ENCODE measurements around the gene MXRA5. TPM values are rescaled to one million over a fixed set of nuclear protein-coding genes. Genes with fewer than 3 reads are reported as not detected.
"Not testable (repeated sequence)": the region's sequence is repeated elsewhere in the genome, so short reads cannot be mapped to it uniquely, and the experiment has no call there.

The MXRA5 gene
- total RNA-seq, 1 donor from 2014 or later, result 139 TPM

DNA sequence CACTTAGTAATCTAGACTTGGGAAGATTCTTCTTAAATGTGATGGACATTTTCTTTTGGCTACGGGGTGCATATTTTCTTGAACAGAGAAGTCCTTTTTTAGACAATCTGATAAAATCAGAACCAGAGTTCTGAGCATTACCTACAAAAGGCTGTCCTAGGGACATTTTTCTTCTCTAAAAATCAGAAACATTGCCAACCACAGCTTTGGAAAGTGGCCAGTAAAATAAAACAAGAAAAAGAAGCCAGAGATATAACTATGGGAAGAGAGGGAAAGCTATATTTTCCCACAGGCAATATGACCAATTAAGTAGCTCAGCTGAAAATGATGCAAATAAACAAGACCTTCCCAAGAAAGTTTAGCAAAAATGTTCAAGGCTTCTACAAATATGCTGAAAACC is 55.9 kb downstream of the MXRA5 start:
- TF ChIP-seq, protein P1, sequence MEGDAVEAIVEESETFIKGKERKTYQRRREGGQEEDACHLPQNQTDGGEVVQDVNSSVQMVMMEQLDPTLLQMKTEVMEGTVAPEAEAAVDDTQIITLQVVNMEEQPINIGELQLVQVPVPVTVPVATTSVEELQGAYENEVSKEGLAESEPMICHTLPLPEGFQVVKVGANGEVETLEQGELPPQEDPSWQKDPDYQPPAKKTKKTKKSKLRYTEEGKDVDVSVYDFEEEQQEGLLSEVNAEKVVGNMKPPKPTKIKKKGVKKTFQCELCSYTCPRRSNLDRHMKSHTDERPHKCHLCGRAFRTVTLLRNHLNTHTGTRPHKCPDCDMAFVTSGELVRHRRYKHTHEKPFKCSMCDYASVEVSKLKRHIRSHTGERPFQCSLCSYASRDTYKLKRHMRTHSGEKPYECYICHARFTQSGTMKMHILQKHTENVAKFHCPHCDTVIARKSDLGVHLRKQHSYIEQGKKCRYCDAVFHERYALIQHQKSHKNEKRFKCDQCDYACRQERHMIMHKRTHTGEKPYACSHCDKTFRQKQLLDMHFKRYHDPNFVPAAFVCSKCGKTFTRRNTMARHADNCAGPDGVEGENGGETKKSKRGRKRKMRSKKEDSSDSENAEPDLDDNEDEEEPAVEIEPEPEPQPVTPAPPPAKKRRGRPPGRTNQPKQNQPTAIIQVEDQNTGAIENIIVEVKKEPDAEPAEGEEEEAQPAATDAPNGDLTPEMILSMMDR (IDR thresholded peaks at IDR 0.05; ENCODE audit: unreplicated experiment), result no peak
- Mint-ChIP-seq H3K4me3 (no peak overlapping the region), H3K9me3 (peaks cover 13% of the 10 kb centered on the region), H3K36me3 (no peaks in the 10 kb centered on the region), H3K27ac (no peak overlapping the region), H3K4me1 (peaks cover 31% of the 10 kb centered on the region), H3K27me3 (ENCODE audit: low read depth) (no peaks in the 10 kb centered on the region)
- no peak for DNase-seq (ENCODE audit: low spot score in 2 of 2, unreplicated experiment in 2 of 2)

DNA sequence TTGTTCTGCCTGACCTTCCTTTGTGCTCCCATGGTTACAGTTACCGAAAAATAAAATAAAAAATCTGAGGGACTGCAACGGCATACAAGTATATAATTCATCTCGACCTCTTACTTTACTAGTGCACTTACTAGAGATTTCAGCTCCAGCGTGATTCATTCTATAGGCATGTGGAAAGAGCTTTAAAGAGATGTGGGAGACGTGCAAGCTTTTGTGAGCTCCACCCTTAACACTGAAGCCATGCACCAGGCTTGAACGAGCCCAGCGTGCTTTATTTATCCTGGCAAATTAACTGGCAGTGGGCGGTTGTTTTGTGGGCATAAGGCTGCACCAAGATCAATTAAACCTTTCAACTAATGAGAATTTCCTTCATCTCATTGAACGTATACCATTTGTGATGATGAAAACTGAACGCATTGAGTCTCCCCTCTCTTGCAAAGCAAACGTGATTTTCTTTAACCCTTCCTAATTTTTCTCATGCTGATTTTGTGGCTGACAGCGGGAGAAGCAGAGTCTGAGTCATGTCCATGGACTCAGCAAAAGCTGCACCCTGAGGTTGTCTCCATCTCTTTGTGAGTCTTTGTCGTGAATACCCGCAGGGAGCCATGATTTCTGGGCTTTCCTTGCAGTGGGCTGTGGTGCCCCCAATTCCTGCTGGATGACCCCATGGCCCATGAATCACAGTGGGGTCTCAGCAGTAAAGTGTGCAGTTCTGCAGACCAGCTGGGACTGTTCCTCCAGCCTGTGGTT is 60.1 kb downstream of the MXRA5 start:
- Mint-ChIP-seq H3K27ac (peak overlapping the region; percentile 88), H3K36me3 (no peaks in the 10 kb centered on the region), H3K9me3 (peaks cover 14% of the 10 kb centered on the region), H3K4me1 (peaks cover 18% of the 10 kb centered on the region), H3K27me3 (ENCODE audit: low read depth) (no peaks in the 10 kb centered on the region), H3K4me3 (peak overlapping the region; percentile 46)
- DNase-seq (ENCODE audit: low spot score in 2 of 2, unreplicated experiment in 2 of 2), result no peak
- TF ChIP-seq, protein P1 (IDR thresholded peaks at IDR 0.05; ENCODE audit: unreplicated experiment), result no peak

- no peak overlapping the region for H3K27ac Mint-ChIP-seq
- peaks cover 24% of the 10 kb centered on the region for H3K9me3 Mint-ChIP-seq
- H3K4me3 Mint-ChIP-seq, result no peak overlapping the region
- no peaks in the 10 kb centered on the region for H3K27me3 Mint-ChIP-seq (ENCODE audit: low read depth)
- no peak for DNase-seq (ENCODE audit: low spot score in 2 of 2, unreplicated experiment in 2 of 2)
- H3K36me3 Mint-ChIP-seq, result peaks cover 4% of the 10 kb centered on the region
- H3K4me1 Mint-ChIP-seq, result no peaks in the 10 kb centered on the region
- TF ChIP-seq, protein P1 (IDR thresholded peaks at IDR 0.05; ENCODE audit: unreplicated experiment), result no peak
Observed at GRCh38 chrX:3280706-3281105, 65.7 kb downstream of the MXRA5 start.

DNA sequence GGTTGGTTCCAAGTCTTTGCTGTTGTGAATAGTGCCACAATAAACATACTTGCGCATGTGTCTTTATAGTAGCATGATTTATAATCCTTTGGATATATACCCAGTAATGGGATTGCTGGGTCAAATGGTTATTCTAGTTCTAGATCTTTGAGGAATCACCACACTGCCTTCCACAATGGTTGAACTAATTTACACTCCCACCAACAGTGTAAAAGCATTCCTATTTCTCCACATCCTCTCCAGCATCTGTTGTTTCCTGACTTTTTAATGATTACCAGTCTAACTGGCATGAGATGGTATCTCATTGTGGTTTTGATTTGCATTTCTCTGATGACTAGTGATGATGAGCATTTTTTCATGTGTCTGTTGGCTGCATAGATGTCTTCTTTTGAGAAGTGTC is 72.8 kb downstream of the MXRA5 start:
- H3K27me3 Mint-ChIP-seq (ENCODE audit: low read depth); H3K36me3 Mint-ChIP-seq; H3K27ac Mint-ChIP-seq; H3K4me3 Mint-ChIP-seq; DNase-seq (ENCODE audit: low spot score in 2 of 2, unreplicated experiment in 2 of 2): not testable (repeated sequence)
- peaks cover 23% of the 10 kb centered on the region for H3K9me3 Mint-ChIP-seq
- H3K4me1 Mint-ChIP-seq, result peaks cover 32% of the 10 kb centered on the region

GRCh38 chrX:3271834-3272186 is 74.6 kb downstream of the MXRA5 start:
- no peak overlapping the region for H3K4me3 Mint-ChIP-seq
- TF ChIP-seq, protein P1 (IDR thresholded peaks at IDR 0.05; ENCODE audit: unreplicated experiment), result no peak
- H3K27ac Mint-ChIP-seq, result peak overlapping the region; percentile 60
- peaks cover 43% of the 10 kb centered on the region for H3K4me1 Mint-ChIP-seq
- no peaks in the 10 kb centered on the region for H3K36me3 Mint-ChIP-seq
- H3K9me3 Mint-ChIP-seq, result peaks cover 17% of the 10 kb centered on the region
- no peaks in the 10 kb centered on the region for H3K27me3 Mint-ChIP-seq (ENCODE audit: low read depth)
- DNase-seq (ENCODE audit: low spot score in 2 of 2, unreplicated experiment in 2 of 2), result no peak

DNA sequence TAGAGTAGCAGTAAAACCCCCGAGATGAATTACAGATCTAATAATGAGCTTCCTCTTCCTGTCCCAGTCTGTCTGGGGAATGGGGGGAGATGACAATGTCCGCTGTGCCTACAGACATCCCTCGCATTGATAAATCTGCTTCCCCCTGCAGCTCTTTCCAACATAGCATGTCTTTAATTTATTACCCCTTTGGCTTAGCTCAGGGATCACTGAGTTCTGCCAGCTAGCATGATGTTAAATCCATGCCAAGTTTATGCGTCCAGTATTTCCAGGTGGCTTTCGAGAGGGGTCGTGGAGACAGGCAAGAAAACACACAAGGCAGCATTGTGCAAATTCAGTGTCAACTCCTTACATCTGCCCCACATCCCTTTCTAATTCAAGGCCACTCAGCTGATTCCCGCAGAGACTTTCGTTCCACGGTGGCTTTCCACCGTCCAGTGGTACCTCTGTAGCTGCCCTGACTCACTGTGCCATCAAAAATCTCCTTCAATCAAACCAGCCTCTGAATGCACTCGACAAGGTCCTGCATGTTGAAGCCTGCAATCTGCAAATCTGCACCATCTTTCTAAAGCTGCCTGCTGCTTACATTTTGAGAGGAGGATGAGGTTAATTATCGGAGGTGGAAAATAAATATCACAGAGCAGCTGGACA is 75.1 kb downstream of the MXRA5 start:
- H3K36me3 Mint-ChIP-seq, result no peaks in the 10 kb centered on the region
- H3K27me3 Mint-ChIP-seq (ENCODE audit: low read depth), result no peaks in the 10 kb centered on the region
- TF ChIP-seq, protein P1 (IDR thresholded peaks at IDR 0.05; ENCODE audit: unreplicated experiment), result no peak
- peaks cover 43% of the 10 kb centered on the region for H3K4me1 Mint-ChIP-seq
- H3K27ac Mint-ChIP-seq, result peak overlapping the region; percentile 60
- H3K9me3 Mint-ChIP-seq, result peaks cover 17% of the 10 kb centered on the region
- no peak for DNase-seq (ENCODE audit: low spot score in 2 of 2, unreplicated experiment in 2 of 2)
- peak overlapping the region; percentile 32 for H3K4me3 Mint-ChIP-seq

Data from mesothelial cell of epicardium (in vitro differentiated cells).